Fibroblast of lung (primary cell): ENCODE data around the gene EPHB6. TPM values are rescaled to one million over a fixed set of nuclear protein-coding genes. Genes with fewer than 3 reads are reported as not detected.

ENCODE experiments used
- DNase-seq, 2 donors: peaks; one replicate each; pipeline versions ENCODE4 v3.0.0 to v3.0.0-alpha.2; 2010; ENCODE audit warnings: low read depth in 2 of 2
- H2AFZ ChIP-seq: 2 replicates; pipeline ENCODE4 v1.5.1; 2012; ENCODE audit warnings: low read length, control low read depth, inconsistent platforms
- H3K27ac ChIP-seq: 2 replicates; pipeline ENCODE4 v1.5.1; 2011; ENCODE audit warnings: low read length, control low read depth; ENCODE audit not compliant: insufficient read depth
- H3K27me3 ChIP-seq: 2 replicates; pipeline ENCODE4 v1.5.1; 2011; ENCODE audit warnings: mild to moderate bottlenecking, low read length; ENCODE audit not compliant: control insufficient read depth, insufficient read depth
- H3K36me3 ChIP-seq: 2 replicates; pipeline ENCODE4 v1.5.1; 2011; ENCODE audit warnings: low read length; ENCODE audit not compliant: control insufficient read depth, insufficient read depth
- H3K4me1 ChIP-seq: 2 replicates; pipeline ENCODE4 v1.5.1; 2011; ENCODE audit warnings: low read length; ENCODE audit not compliant: control insufficient read depth, insufficient read depth; ENCODE audit errors: extremely low read depth
- H3K4me2 ChIP-seq: 2 replicates; pipeline ENCODE4 v1.5.1; 2011; ENCODE audit warnings: low read length, control low read depth; ENCODE audit not compliant: insufficient read depth; ENCODE audit errors: extremely low read depth
- H3K4me3 ChIP-seq, 4 experiments: fragments of 200-600 bp in 1 of 4; sonication (generic) in 1 of 4; replicated peaks in 1 of 4; 2 replicates each; pipeline ENCODE4 v1.5.1; 2011 to 2016; ENCODE audit warnings: low read length in 4 of 4, low read depth in 3 of 4, mild to moderate bottlenecking in 3 of 4, control low read depth in 2 of 4, inconsistent platforms in 1 of 4, mixed read lengths in 1 of 4; ENCODE audit not compliant: insufficient read depth in 1 of 4; ENCODE audit errors: control extremely low read depth in 1 of 4
- H3K79me2 ChIP-seq: 2 replicates; pipeline ENCODE4 v1.5.1; 2012; ENCODE audit warnings: mild to moderate bottlenecking, low read length, inconsistent platforms; ENCODE audit not compliant: control insufficient read depth, insufficient read depth
- H3K9ac ChIP-seq: 2 replicates; pipeline ENCODE4 v1.5.1; 2011; ENCODE audit warnings: mild to moderate bottlenecking, low read length, control low read depth; ENCODE audit not compliant: insufficient read depth
- H3K9me3 ChIP-seq: 2 replicates; pipeline ENCODE4 v1.5.1; 2012; ENCODE audit warnings: low read depth, low read length; ENCODE audit not compliant: control insufficient read depth, insufficient read depth
- H4K20me1 ChIP-seq: 2 replicates; pipeline ENCODE4 v1.5.1; 2011; ENCODE audit warnings: low read length; ENCODE audit not compliant: control insufficient read depth, insufficient read depth; ENCODE audit errors: extremely low read depth
- EZH2 ChIP-seq: IDR thresholded peaks from 2 replicates; pipeline ENCODE4 v1.5.1; 2012; ENCODE audit warnings: low read length, control low read depth, mild to moderate bottlenecking; ENCODE audit errors: missing control alignments
- polyA plus RNA-seq, 2 donors: library from polyadenylated mRNA; depleted of rRNA in 1 of 2; stranded (reverse) in 1 of 2; unstranded in 1 of 2; fragments of >200 nt; gene quantifications; 2 replicates each; pipeline ENCODE4 v1.2.1, GENCODE V29; 2011 to 2012; ENCODE audit warnings: missing spikeins in 1 of 2
- total RNA-seq: library from RNA; depleted of rRNA; stranded (reverse); fragments of >200 nt; gene quantifications from 2 replicates; pipeline ENCODE4 v1.2.1, GENCODE V29; 2014
- TF ChIP-seq, protein P1 (sequence below), 2 donors: IDR thresholded peaks in 1 of 2; conservative IDR thresholded peaks in 1 of 2; 1 replicate in 1 of 2; 2 replicates in 1 of 2; pipeline ENCODE4 v1.5.1; 2011 to 2012; ENCODE audit warnings: low read length in 2 of 2, control low read depth in 1 of 2, inconsistent platforms in 1 of 2, low read depth in 1 of 2, mild to moderate bottlenecking in 1 of 2

EPHB6 gene
- total and polyA plus RNA-seq, 2 donors (not counting 1 experiment from before 2014, with no cell fraction given) = 1.1 to 4.3 TPM

DNA sequence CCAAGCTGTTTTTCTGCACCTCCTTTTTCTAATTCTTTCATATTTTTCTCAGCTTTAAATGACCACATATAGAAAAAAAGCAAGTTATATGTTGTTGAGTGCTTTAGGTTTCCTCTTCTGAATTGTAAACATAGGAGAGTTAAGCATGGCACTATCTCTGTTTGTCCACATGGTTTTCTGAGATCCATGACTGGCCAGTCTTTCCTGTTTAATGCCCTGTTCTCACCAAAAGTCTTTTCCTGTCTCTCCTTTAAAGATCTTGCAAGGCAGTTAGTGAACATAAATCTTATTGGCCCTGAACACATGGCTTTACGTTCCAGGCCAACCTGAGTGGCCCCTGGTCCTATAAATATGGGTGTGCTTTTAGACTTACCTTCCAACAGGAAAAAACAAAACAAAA lies 59.2 kb downstream of the EPHB6 start:
- H3K9me3 ChIP-seq = no peaks in the 10 kb centered on the region
- no peaks in the 10 kb centered on the region for H3K79me2 ChIP-seq
- no peak for DNase-seq
- no peaks in the 10 kb centered on the region for H3K4me1 ChIP-seq
- no peaks in the 10 kb centered on the region for H4K20me1 ChIP-seq
- no peaks in the 10 kb centered on the region for H3K36me3 ChIP-seq
- no peak overlapping the region for H3K9ac ChIP-seq
- H3K4me2 ChIP-seq = no peak overlapping the region
- H2AFZ ChIP-seq = no peak overlapping the region
- no peak overlapping the region for H3K4me3 ChIP-seq
- no peaks in the 10 kb centered on the region for H3K27me3 ChIP-seq
- TF ChIP-seq, protein P1, sequence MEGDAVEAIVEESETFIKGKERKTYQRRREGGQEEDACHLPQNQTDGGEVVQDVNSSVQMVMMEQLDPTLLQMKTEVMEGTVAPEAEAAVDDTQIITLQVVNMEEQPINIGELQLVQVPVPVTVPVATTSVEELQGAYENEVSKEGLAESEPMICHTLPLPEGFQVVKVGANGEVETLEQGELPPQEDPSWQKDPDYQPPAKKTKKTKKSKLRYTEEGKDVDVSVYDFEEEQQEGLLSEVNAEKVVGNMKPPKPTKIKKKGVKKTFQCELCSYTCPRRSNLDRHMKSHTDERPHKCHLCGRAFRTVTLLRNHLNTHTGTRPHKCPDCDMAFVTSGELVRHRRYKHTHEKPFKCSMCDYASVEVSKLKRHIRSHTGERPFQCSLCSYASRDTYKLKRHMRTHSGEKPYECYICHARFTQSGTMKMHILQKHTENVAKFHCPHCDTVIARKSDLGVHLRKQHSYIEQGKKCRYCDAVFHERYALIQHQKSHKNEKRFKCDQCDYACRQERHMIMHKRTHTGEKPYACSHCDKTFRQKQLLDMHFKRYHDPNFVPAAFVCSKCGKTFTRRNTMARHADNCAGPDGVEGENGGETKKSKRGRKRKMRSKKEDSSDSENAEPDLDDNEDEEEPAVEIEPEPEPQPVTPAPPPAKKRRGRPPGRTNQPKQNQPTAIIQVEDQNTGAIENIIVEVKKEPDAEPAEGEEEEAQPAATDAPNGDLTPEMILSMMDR (conservative IDR thresholded peaks at IDR 0.05 in 1 of 2, IDR thresholded peaks at IDR 0.05 in 1 of 2; ENCODE audit: low read depth in 1 of 2, low read length in 2 of 2) = no peak
- no peak overlapping the region for H3K27ac ChIP-seq

DNA sequence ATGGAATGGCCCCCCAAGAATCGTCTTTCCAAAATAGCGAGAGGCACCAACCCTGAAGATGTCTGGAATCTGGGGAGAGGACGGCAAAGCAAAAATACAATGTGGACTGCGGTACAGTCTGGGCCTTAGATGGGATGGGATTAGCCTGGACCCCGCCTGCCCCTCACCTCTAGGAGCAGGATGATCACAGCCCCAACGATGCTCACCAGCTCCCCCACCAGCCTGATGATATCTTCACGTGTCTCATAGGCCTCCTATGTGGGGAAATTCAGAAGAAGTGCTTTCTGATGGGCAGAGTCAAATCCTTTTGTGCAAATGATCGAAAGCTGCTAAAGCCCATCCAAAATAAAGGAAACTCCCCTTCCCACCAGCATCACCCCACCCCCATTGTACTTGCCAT lies 60.4 kb downstream of the EPHB6 start:
- Histone ChIP-seq H3K9me3 (no peaks in the 10 kb centered on the region), H3K4me2 (no peak overlapping the region), H3K4me1 (no peaks in the 10 kb centered on the region), H3K9ac (no peak overlapping the region), H3K36me3 (no peaks in the 10 kb centered on the region), H3K4me3 (no peak overlapping the region), H3K27ac (no peak overlapping the region), H2AFZ (no peak overlapping the region), H4K20me1 (no peaks in the 10 kb centered on the region), H3K79me2 (no peaks in the 10 kb centered on the region), H3K27me3 (no peaks in the 10 kb centered on the region)
- TF ChIP-seq, protein P1 (conservative IDR thresholded peaks at IDR 0.05 in 1 of 2, IDR thresholded peaks at IDR 0.05 in 1 of 2; ENCODE audit: low read depth in 1 of 2, low read length in 2 of 2) = no peak
- no peak for TF ChIP-seq EZH2
- DNase-seq = no peak

DNA sequence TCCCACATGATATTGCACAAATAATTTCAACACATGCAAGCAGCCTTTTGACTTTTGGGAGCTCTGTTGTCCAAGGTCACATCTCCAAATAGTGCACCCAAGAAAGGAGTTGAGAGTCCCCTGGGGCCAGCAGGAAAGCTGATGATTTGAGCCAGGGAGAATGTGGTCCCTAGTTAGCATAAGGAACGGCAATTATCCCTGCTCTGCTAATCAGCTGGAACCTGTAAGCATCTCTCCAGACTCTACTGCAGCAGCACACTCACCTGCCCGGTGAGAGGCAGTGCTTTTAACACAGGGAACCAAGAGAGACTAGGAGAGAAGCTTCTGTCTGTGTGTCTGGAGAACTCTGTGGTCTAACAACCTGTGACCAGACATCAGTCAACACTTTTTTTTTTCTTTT lies 61.6 kb downstream of the EPHB6 start:
- no peak for DNase-seq
- no peaks in the 10 kb centered on the region for H3K36me3 ChIP-seq
- no peaks in the 10 kb centered on the region for H4K20me1 ChIP-seq
- H3K4me3 ChIP-seq = no peak overlapping the region
- no peaks in the 10 kb centered on the region for H3K9me3 ChIP-seq
- no peaks in the 10 kb centered on the region for H3K4me1 ChIP-seq
- H3K9ac ChIP-seq = no peak overlapping the region
- H3K27ac ChIP-seq = no peak overlapping the region
- H3K79me2 ChIP-seq = no peaks in the 10 kb centered on the region
- no peak overlapping the region for H3K4me2 ChIP-seq
- H2AFZ ChIP-seq = no peak overlapping the region
- H3K27me3 ChIP-seq = no peaks in the 10 kb centered on the region
- TF ChIP-seq EZH2 = no peak
- TF ChIP-seq, protein P1 (conservative IDR thresholded peaks at IDR 0.05 in 1 of 2, IDR thresholded peaks at IDR 0.05 in 1 of 2; ENCODE audit: low read depth in 1 of 2, low read length in 2 of 2) = no peak
